ENCODE results near the gene KIAA0930. TPM values are rescaled to one million over a fixed set of nuclear protein-coding genes. Genes with fewer than 3 reads are reported as not detected.

Gene KIAA0930
- total RNA-seq, 2 experiments from 2014 or later, result 6.7 to 7.4 TPM

DNA sequence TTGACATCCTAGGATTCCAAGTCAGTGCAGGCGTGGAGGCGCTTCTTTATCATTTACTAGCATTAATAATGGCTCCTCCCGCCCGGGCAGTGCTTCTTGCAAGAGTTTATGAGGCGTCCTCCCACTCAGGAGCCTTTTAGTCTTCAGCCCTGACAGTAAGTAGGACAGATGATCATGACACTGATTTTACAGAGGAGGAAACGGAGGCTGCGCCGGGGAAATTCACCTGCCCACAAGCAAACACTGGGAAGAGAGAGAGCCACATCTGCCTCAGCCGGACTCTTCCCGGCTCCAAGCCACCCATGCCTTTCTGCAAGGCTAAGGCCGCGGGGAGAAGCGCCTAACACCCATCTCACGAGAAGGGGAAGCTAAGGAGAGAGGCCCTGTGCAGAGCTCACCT lies 35.9 kb downstream of the KIAA0930 start:
- DNase-seq (no peak), ATAC-seq (ENCODE audit: poor library complexity) (no peak)
- TF ChIP-seq, protein P1, sequence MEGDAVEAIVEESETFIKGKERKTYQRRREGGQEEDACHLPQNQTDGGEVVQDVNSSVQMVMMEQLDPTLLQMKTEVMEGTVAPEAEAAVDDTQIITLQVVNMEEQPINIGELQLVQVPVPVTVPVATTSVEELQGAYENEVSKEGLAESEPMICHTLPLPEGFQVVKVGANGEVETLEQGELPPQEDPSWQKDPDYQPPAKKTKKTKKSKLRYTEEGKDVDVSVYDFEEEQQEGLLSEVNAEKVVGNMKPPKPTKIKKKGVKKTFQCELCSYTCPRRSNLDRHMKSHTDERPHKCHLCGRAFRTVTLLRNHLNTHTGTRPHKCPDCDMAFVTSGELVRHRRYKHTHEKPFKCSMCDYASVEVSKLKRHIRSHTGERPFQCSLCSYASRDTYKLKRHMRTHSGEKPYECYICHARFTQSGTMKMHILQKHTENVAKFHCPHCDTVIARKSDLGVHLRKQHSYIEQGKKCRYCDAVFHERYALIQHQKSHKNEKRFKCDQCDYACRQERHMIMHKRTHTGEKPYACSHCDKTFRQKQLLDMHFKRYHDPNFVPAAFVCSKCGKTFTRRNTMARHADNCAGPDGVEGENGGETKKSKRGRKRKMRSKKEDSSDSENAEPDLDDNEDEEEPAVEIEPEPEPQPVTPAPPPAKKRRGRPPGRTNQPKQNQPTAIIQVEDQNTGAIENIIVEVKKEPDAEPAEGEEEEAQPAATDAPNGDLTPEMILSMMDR (IDR thresholded peaks at IDR 0.05), result no peak
- Mint-ChIP-seq H3K4me1 (ENCODE audit: low read depth) (no peaks in the 10 kb centered on the region), H3K9me3 (no peaks in the 10 kb centered on the region), H3K4me3 (no peak overlapping the region), H3K27ac (no peak overlapping the region), H3K36me3 (ENCODE audit: low read depth) (peaks cover 23% of the 10 kb centered on the region), H3K27me3 (no peaks in the 10 kb centered on the region)
- no peak overlapping the region for H3K27ac ChIP-seq (ENCODE audit: low read depth in 1 of 2, low read length in 2 of 2)
- no peaks in the 10 kb centered on the region for H3K27me3 ChIP-seq (ENCODE audit: control insufficient read depth in 1 of 2, insufficient read depth in 2 of 2, low read length in 2 of 2)
- CTCF ChIA-PET, result no interaction called here
- H3K4me1 ChIP-seq (ENCODE audit: insufficient read depth, low read length), result no peaks in the 10 kb centered on the region
- intact Hi-C loops (cut with DNase I, micrococcal nuclease), result loop anchor here in 1 of 2 experiments (5.0 kb wide), 1 partner anchor 383 kb away; no protein-coding TSS in a partner anchor
- no peak overlapping the region for H3K4me3 ChIP-seq (ENCODE audit: low read length)
- POLR2A ChIA-PET, result no interaction called here
- peaks cover 15% of the 10 kb centered on the region for H3K36me3 ChIP-seq (ENCODE audit: insufficient read depth, low read length)
- H3K9me3 ChIP-seq (ENCODE audit: control insufficient read depth in 1 of 2, insufficient read depth in 1 of 2, low read length in 2 of 2), result no peaks in the 10 kb centered on the region

DNA sequence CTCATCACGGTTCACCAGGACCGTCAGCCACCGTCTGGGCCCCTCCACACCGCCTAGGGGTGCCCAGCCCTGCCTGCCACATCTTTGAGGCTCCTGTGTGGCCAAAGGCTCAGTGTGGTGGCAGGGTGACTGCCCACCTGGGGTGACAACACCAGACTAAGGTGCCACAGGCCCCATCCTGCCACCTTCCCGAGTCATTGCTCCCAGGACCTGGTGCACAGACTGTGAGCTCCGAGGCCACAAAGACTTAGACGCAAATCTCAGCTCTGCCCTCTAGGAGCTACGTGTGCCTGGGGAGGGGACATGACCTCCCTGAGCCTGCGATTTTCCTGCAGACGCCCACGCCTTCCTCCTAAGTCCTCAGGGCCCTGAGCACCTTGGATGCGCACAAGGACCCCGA lies 36.5 kb downstream of the KIAA0930 start:
- Mint-ChIP-seq H3K27ac (no peak overlapping the region), H3K9me3 (no peaks in the 10 kb centered on the region), H3K27me3 (no peaks in the 10 kb centered on the region), H3K4me1 (ENCODE audit: low read depth) (no peaks in the 10 kb centered on the region), H3K4me3 (no peak overlapping the region), H3K36me3 (ENCODE audit: low read depth) (peaks cover 27% of the 10 kb centered on the region)
- POLR2A ChIA-PET, result no interaction called here
- H3K27me3 ChIP-seq (ENCODE audit: control insufficient read depth in 1 of 2, insufficient read depth in 2 of 2, low read length in 2 of 2), result no peaks in the 10 kb centered on the region
- H3K9me3 ChIP-seq (ENCODE audit: control insufficient read depth in 1 of 2, insufficient read depth in 1 of 2, low read length in 2 of 2), result no peaks in the 10 kb centered on the region
- no peaks in the 10 kb centered on the region for H3K4me1 ChIP-seq (ENCODE audit: insufficient read depth, low read length)
- peaks cover 20% of the 10 kb centered on the region for H3K36me3 ChIP-seq (ENCODE audit: insufficient read depth, low read length)
- no peak for DNase-seq
- CTCF ChIA-PET, result no interaction called here
- intact Hi-C loops (cut with DNase I, micrococcal nuclease), result no loop called here
- TF ChIP-seq, protein P1 (IDR thresholded peaks at IDR 0.05), result no peak
- no peak overlapping the region for H3K27ac ChIP-seq (ENCODE audit: low read depth in 1 of 2, low read length in 2 of 2)
- ATAC-seq (ENCODE audit: poor library complexity), result no peak
- H3K4me3 ChIP-seq (ENCODE audit: low read length), result no peak overlapping the region

DNA sequence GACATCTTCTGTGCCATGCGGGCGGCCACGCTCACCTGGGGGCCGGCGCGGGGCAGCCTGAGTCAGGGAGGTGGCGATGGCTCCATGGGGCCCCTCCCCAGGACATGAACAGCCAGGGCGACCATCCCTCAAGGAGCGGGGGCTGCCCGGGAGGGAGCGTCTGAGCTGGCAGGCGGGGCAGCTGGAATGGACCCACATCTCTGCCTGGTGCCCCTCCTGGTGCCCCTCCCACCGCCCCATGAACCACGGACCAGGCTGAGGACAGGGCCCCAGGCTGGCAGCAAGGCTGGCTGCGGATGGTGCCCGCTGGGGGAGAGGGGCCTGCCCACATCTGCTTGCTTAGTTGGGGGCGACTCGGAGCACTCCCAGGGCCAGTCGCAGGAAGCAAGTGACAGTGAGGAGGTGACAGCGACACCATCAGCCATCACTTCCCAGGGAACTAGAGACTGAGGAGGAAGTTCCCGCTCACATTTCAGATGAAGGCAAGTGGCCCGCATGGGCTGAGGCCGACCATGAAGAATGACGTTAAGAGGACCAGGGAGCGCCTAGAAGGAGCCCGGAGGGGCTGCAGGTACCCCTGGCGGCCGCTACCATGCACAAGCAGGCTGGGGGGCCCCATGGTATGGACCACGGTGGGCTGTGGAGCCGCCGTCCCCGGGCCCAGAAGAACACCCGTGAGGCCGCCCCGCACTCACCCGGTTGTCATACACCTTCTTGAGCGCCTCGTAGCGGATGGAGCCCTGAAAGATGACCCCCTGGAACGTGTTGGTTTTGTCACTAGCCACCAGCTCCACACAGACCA lies 37.3 kb downstream of the KIAA0930 start:
- TF ChIP-seq, protein P1 (IDR thresholded peaks at IDR 0.05), result no peak
- CTCF ChIA-PET, result no interaction called here
- intact Hi-C loops (cut with DNase I, micrococcal nuclease), result no loop called here
- H3K27ac ChIP-seq (ENCODE audit: low read depth in 1 of 2, low read length in 2 of 2), result no peak overlapping the region
- Mint-ChIP-seq H3K36me3 (ENCODE audit: low read depth) (peaks cover 27% of the 10 kb centered on the region), H3K4me3 (no peak overlapping the region), H3K27me3 (no peaks in the 10 kb centered on the region), H3K27ac (no peak overlapping the region), H3K9me3 (no peaks in the 10 kb centered on the region), H3K4me1 (ENCODE audit: low read depth) (no peaks in the 10 kb centered on the region)
- no peak overlapping the region for H3K4me3 ChIP-seq (ENCODE audit: low read length)
- POLR2A ChIA-PET, result no interaction called here
- no peaks in the 10 kb centered on the region for H3K4me1 ChIP-seq (ENCODE audit: insufficient read depth, low read length)
- ATAC-seq (ENCODE audit: poor library complexity) (no peak), DNase-seq (no peak)
- no peaks in the 10 kb centered on the region for H3K27me3 ChIP-seq (ENCODE audit: control insufficient read depth in 1 of 2, insufficient read depth in 2 of 2, low read length in 2 of 2)
- H3K36me3 ChIP-seq (ENCODE audit: insufficient read depth, low read length), result peaks cover 25% of the 10 kb centered on the region
- H3K9me3 ChIP-seq (ENCODE audit: control insufficient read depth in 1 of 2, insufficient read depth in 1 of 2, low read length in 2 of 2), result no peaks in the 10 kb centered on the region

Data from CD4-positive, alpha-beta T cell (primary cell).